HEK293 (cell line): ENCODE results near the gene PSMA7.

ENCODE experiments used
- CTCF ChIA-PET: fragments of 350-600 bp; formaldehyde crosslinking; extraction: SDS; loops from one replicate; lab custom pipeline; 2021; ENCODE audit warnings: antibody characterized with exemption; lab: Yijun Ruan, JAX
- POLR2A ChIA-PET: fragments of 300-600 bp; formaldehyde crosslinking; extraction: SDS; loops from one replicate; lab custom pipeline; 2020; ENCODE audit warnings: antibody characterized with exemption, inconsistent platforms; lab: Yijun Ruan, JAX
- H3K27ac ChIP-seq: fragments of 200-500 bp; sonication (Bioruptor generic); 2 replicates; pipeline ENCODE4 v1.5.1; 2014; ENCODE audit warnings: low read depth, low read length, control low read depth, inconsistent platforms; ENCODE audit errors: extremely low read depth
- H3K36me3 ChIP-seq, 2 experiments: fragments of 200-500 bp in 1 of 2; sonication (Bioruptor generic) in 1 of 2; 1 replicate in 1 of 2; 2 replicates in 1 of 2; pipeline ENCODE4 v1.5.1; 2014 to 2017; ENCODE audit warnings: inconsistent platforms in 2 of 2, low read length in 2 of 2; ENCODE audit not compliant: control insufficient read depth in 2 of 2, insufficient read depth in 1 of 2
- H3K4me1 ChIP-seq: fragments of 200-500 bp; sonication (Bioruptor generic); 2 replicates; pipeline ENCODE4 v1.5.1; 2014; ENCODE audit warnings: mild to moderate bottlenecking, low read length, inconsistent platforms; ENCODE audit not compliant: control insufficient read depth, insufficient read depth
- H3K4me3 ChIP-seq: 2 replicates; pipeline ENCODE4 v1.5.1; 2011; ENCODE audit warnings: low read depth, mild to moderate bottlenecking, control low read depth, low read length, moderate library complexity
- H3K9me3 ChIP-seq: fragments of 200-500 bp; sonication (Bioruptor generic); 2 replicates; pipeline ENCODE4 v1.5.1; 2014; ENCODE audit warnings: low read depth, low read length, inconsistent platforms; ENCODE audit not compliant: control insufficient read depth, insufficient read depth
- ATF2 ChIP-seq: fragments of 450-650 bp; formaldehyde crosslinking; IDR thresholded peaks from 2 replicates; pipeline ENCODE4 v1.5.1; 2016; ENCODE audit warnings: missing biosample characterization, missing genetic modification characterization, low read depth
- GLIS2 ChIP-seq: fragments of 450-650 bp; formaldehyde crosslinking; IDR thresholded peaks from 2 replicates; pipeline ENCODE4 v1.5.1; 2016; ENCODE audit warnings: missing biosample characterization, missing genetic modification characterization
- HIC1 ChIP-seq: fragments of 450-650 bp; formaldehyde crosslinking; IDR thresholded peaks from 2 replicates; pipeline ENCODE4 v1.5.1; 2016; ENCODE audit warnings: missing biosample characterization, missing genetic modification characterization
- HOXC10 ChIP-seq: sonication (generic); formaldehyde crosslinking; IDR thresholded peaks from 2 replicates; pipeline ENCODE4 v1.8.1; 2023; ENCODE audit warnings: mild to moderate bottlenecking, missing genetic modification reagents
- IKZF3 ChIP-seq: fragments of 450-650 bp; IDR thresholded peaks from 2 replicates; pipeline ENCODE4 v1.5.0; 2018; ENCODE audit warnings: missing biosample characterization, mild to moderate bottlenecking, missing genetic modification characterization, moderate library complexity
- KLF9 ChIP-seq: fragments of 450-650 bp; formaldehyde crosslinking; IDR thresholded peaks from 2 replicates; pipeline ENCODE4 v1.5.1; 2016; ENCODE audit warnings: missing biosample characterization, missing genetic modification characterization, low read depth
- PRDM4 ChIP-seq: fragments of 450-650 bp; formaldehyde crosslinking; IDR thresholded peaks from 2 replicates; pipeline ENCODE4 v1.5.1; 2017; ENCODE audit warnings: missing biosample characterization, missing genetic modification characterization
- TRIM28 ChIP-seq: IDR thresholded peaks from 2 replicates; pipeline ENCODE4 v1.6.1; 2011; ENCODE audit warnings: low read length, control low read depth, borderline replicate concordance
- WT1 ChIP-seq: fragments of 450-650 bp; formaldehyde crosslinking; IDR thresholded peaks from 2 replicates; pipeline ENCODE4 v1.5.1; 2016; ENCODE audit warnings: missing biosample characterization, missing genetic modification characterization
- ZIC2 ChIP-seq: fragments of 450-650 bp; formaldehyde crosslinking; IDR thresholded peaks from 2 replicates; pipeline ENCODE4 v1.5.1; 2016; ENCODE audit warnings: missing biosample characterization, missing genetic modification characterization
- ZNF10 ChIP-seq: fragments of 450-650 bp; formaldehyde crosslinking; IDR thresholded peaks from 2 replicates; pipeline ENCODE4 v1.5.1; 2017; ENCODE audit warnings: missing biosample characterization, missing genetic modification characterization
- ZNF174 ChIP-seq: fragments of 450-650 bp; formaldehyde crosslinking; IDR thresholded peaks from 2 replicates; pipeline ENCODE4 v1.5.0; 2017; ENCODE audit warnings: missing biosample characterization, mild to moderate bottlenecking, missing genetic modification characterization
- ZNF18 ChIP-seq: fragments of 450-650 bp; formaldehyde crosslinking; IDR thresholded peaks from 2 replicates; pipeline ENCODE4 v1.5.1; 2016; ENCODE audit warnings: missing biosample characterization, missing genetic modification characterization
- ZNF24 ChIP-seq: fragments of 450-650 bp; formaldehyde crosslinking; IDR thresholded peaks from 2 replicates; pipeline ENCODE4 v1.5.1; 2016; ENCODE audit warnings: missing biosample characterization, missing genetic modification characterization
- ZNF248 ChIP-seq: fragments of 450-650 bp; formaldehyde crosslinking; IDR thresholded peaks from 2 replicates; pipeline ENCODE4 v1.5.1; 2017; ENCODE audit warnings: missing biosample characterization, missing genetic modification characterization
- ZNF274 ChIP-seq, 2 experiments: fragments of 200-500 bp in 1 of 2; fragments of 450-650 bp in 1 of 2; sonication (Bioruptor generic) in 1 of 2; formaldehyde crosslinking in 1 of 2; IDR thresholded peaks; 2 replicates each; pipeline versions ENCODE4 v1.5.1 to v1.6.1; 2014 to 2016; ENCODE audit warnings: borderline replicate concordance in 1 of 2, inconsistent platforms in 1 of 2, low read length in 1 of 2, missing biosample characterization in 1 of 2, missing genetic modification characterization in 1 of 2
- ZNF335 ChIP-seq: fragments of 450-650 bp; formaldehyde crosslinking; conservative IDR thresholded peaks from 2 replicates; pipeline ENCODE4 v1.5.1; 2016; ENCODE audit warnings: missing biosample characterization, missing genetic modification characterization
- ZNF391 ChIP-seq: fragments of 450-650 bp; formaldehyde crosslinking; IDR thresholded peaks from 2 replicates; pipeline ENCODE4 v1.5.1; 2016; ENCODE audit warnings: low read depth, missing biosample characterization, missing genetic modification characterization, borderline replicate concordance
- ZNF426 ChIP-seq: fragments of 450-650 bp; formaldehyde crosslinking; IDR thresholded peaks from 2 replicates; pipeline ENCODE4 v1.5.1; 2017; ENCODE audit warnings: missing biosample characterization, missing genetic modification characterization, mild to moderate bottlenecking, inconsistent platforms, moderate library complexity
- ZNF433 ChIP-seq: fragments of 450-650 bp; formaldehyde crosslinking; IDR thresholded peaks from 2 replicates; pipeline ENCODE4 v1.5.1; 2016; ENCODE audit warnings: missing biosample characterization, missing genetic modification characterization, low read depth
- ZNF585B ChIP-seq: fragments of 450-650 bp; formaldehyde crosslinking; IDR thresholded peaks from 2 replicates; pipeline ENCODE4 v1.5.1; 2016; ENCODE audit warnings: missing biosample characterization, missing genetic modification characterization
- ZNF600 ChIP-seq: fragments of 450-650 bp; formaldehyde crosslinking; IDR thresholded peaks from 2 replicates; pipeline ENCODE4 v1.5.1; 2016; ENCODE audit warnings: missing biosample characterization, missing genetic modification characterization
- ZNF626 ChIP-seq: fragments of 450-650 bp; sonication (Bioruptor Pico); formaldehyde crosslinking; IDR thresholded peaks from 2 replicates; pipeline ENCODE4 v1.5.1; 2018; ENCODE audit warnings: missing biosample characterization, missing genetic modification characterization, inconsistent platforms
- ZNF660 ChIP-seq: fragments of 450-650 bp; IDR thresholded peaks from 2 replicates; pipeline ENCODE4 v1.5.1; 2018; ENCODE audit warnings: missing biosample characterization, mild to moderate bottlenecking, missing genetic modification characterization
- ZNF692 ChIP-seq: fragments of 450-650 bp; formaldehyde crosslinking; IDR thresholded peaks from 2 replicates; pipeline ENCODE4 v1.5.1; 2016; ENCODE audit warnings: missing biosample characterization, missing genetic modification characterization

The PSMA7 gene

GRCh38 chr20:62143957-62144825, 997 bp upstream of the PSMA7 start (continued):
- TF ChIP-seq ZNF274 (IDR thresholded peaks at IDR 0.05; ENCODE audit: low read length) (no peak), ZNF274 (tag by site-specific recombination; IDR thresholded peaks at IDR 0.05; ENCODE audit: borderline replicate concordance) (no peak), ATF2 (tag by site-specific recombination) (no peak), ZNF433 (no peak), ZNF24 (no peak), ZNF692 (tag by site-specific recombination) (0 out of 2 replicates have a peak, but pooled peaks have one; percentile 26), IKZF3 (tag by site-specific recombination) (no peak), ZNF391 (tag by site-specific recombination) (0 out of 2 replicates have a peak, but pooled peaks have one; percentile 16), WT1 (tag by site-specific recombination) (no peak), ZNF585B (tag by site-specific recombination) (no peak), ZNF18 (no peak), HOXC10 (CRISPR knock-in tag) (no peak)

- Histone ChIP-seq H3K27ac (peak overlapping the region; percentile 84), H3K4me1 (no peaks in the 10 kb centered on the region), H3K36me3 (peaks cover 4 to 57% of the 10 kb centered on the region in 2 experiments; a peak in 2 of 3 replicates), H3K9me3 (no peaks in the 10 kb centered on the region), H3K4me3 (peak overlapping the region; percentile 89)
- CTCF ChIA-PET = interaction anchor here (0.7 to 1.9 kb wide), 4 partner anchors 9 to 132 kb away, joined by 3 to 15 read pairs (median 6); no protein-coding TSS in a partner anchor
- POLR2A ChIA-PET = interaction anchor here (1.0 to 1.5 kb wide), 4 partner anchors 40 to 244 kb away, joined by 3 to 6 read pairs (median 4); partner anchors contain the start of genes MTG2 and RPS21
- no peak for TF ChIP-seq ZNF660 (tag by site-specific recombination)
- peak; percentile 19; the same call in 1 of the 2 replicates for TF ChIP-seq ZNF600 (tag by site-specific recombination)
- TF ChIP-seq ZNF10 (tag by site-specific recombination) = 0 out of 2 replicates have a peak, but pooled peaks have one; percentile 43
- TF ChIP-seq ZNF174 (tag by site-specific recombination) = no peak
- no peak for TF ChIP-seq HIC1 (tag by site-specific recombination)
- TF ChIP-seq ZNF426 (tag by site-specific recombination) = no peak
- peak; percentile 59 for TF ChIP-seq ZNF335 (tag by site-specific recombination)
- TF ChIP-seq KLF9 (tag by site-specific recombination) = no peak
- TF ChIP-seq GLIS2 (tag by site-specific recombination) = peak; percentile 84
- TF ChIP-seq ZNF248 (tag by site-specific recombination) = no peak
- TF ChIP-seq PRDM4 (tag by site-specific recombination) = no peak
- no peak for TF ChIP-seq TRIM28
- peak; percentile 29; the same call in 1 of the 2 replicates for TF ChIP-seq ZIC2 (tag by site-specific recombination)
- TF ChIP-seq ZNF626 (tag by site-specific recombination) = no peak
These were observed 728 bp downstream of the PSMA7 start for GRCh38 chr20:62142252-62143080.
